Activated naive CD4-positive, alpha-beta T cell treated with Interleukin-2 at 50 U/mL for 16 hours (primary cell): ENCODE results near the gene AP2S1.
"Not testable (repeated sequence)": the region's sequence is repeated elsewhere in the genome, so short reads cannot be mapped to it uniquely, and the experiment has no call there.

Experiments
- DNase-seq: peaks from one replicate; pipeline ENCODE4 v3.0.0-alpha.2; 2020

The AP2S1 gene

DNA sequence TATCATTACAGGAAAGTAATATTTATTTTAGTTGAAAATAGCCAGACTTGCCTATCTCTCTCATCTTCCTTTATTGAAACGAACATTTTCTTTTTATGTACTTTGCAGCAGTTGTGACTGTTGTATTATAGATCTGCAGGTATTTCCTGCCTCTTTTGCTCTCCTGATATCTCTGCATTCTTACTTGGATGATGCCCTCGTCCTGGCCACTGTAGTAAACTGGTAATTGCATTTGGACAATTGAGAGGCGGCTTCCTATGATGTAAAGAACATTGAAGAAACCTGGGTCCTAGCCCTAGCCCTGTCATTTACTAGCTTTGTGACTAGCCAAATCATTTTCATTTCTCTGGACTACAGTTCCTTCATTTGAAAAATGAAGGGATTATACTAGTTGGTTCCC is 16.5 kb upstream of the AP2S1 start:
- no peak for DNase-seq

DNA sequence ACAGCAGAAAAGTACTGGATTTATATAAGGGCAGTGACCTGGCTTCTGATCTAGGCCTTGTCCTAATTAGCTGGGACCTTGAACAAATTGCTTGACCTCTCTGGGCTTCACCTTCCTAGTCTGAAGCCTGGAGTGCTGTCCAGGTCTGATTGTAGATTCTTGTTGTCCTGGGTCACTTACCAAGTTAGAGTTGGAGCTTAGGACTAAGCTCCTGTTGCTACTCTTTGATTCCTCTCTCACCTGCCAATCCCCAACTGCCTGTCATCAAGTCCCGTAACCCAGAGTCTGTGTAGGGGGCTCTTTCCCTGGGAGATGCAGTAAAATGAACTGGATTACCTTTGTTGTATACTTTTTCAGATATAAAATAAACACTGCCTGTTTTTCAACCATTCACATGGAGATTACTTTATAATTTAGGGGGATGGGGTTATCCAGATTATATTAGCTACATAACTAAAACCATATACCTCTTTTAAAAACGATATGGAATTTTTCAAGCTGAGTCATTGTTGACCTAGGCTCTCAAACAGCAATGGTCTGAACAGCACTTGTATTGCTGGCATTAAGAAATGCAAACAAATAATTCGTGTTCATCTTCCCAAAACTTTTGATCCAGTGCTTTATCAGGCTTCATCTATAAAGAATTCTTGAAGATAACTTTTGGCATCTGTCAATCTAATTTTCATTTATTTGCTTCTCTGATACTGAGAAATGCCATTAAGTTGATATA is 15.9 kb upstream of the AP2S1 start:
- no peak for DNase-seq

DNA sequence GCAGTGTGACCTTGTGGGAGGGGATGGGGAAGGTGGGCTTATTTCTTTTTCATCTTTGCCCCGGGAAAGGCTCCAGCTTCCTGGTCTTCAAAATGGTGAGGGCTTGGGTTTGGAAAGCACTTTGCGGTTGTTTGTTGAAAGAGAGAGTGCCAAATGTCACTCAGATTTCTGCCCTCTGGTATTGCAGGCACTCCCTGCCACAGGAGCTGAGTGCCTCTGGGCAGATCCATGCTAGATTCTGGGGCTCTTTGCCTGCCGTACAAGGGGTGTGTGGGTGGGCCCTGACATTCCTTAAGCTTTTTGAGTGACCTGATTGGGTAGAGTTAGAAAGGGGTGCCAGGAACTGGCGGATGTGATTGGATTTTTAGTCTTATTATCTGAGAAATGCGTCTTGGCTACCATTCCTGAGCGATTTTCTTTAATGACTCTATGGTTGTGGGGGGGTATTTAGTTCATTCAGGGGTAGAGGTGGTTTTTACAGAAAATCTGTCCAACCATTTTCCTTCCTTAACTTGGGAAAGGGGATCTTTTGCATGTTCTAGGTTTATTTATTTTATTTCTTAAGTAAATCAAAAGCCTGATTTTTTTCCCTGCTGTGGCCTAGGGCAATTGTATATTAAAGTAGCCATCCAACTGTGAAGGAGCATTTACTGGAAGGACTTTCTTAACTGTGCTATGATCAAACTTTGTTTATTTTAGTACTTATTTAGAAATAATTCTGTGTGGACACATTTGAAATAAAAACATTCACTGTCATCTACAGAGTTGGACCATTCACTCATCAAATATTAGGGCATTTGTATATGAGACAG is 13.4 kb upstream of the AP2S1 start:
- no peak for DNase-seq

DNA sequence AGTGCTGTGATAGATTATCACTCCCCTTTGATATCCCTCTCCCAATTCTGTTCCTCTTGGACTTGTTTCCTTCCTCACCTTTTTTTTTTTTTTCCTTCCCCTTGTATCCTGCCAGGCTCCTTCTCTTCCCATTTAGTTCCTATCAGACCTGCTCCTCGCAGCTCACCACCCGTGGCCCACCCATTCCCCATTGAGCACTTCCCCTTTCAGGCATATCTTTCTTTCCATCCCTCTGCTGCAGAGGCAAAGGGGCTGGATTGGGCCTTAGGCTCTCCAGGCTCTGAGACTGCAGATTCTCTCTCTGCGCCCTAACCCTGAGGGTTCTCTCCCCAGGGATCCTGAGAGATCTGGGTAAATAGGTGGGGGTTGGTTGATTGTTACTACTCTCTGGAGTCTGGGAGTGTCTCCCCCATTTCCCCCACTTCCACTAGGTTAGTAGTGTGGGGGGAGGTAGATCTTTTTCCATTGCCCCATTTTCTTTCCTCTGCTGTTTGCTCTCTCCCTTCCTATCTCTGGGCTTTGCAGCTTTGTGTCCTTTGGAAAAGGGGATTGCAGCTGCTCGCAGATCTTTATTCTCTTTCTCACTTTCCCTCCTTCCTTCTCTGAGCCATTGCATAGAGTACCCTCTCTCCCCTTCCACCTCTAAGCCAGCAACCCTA is 12.5 kb upstream of the AP2S1 start:
- no peak for DNase-seq

DNA sequence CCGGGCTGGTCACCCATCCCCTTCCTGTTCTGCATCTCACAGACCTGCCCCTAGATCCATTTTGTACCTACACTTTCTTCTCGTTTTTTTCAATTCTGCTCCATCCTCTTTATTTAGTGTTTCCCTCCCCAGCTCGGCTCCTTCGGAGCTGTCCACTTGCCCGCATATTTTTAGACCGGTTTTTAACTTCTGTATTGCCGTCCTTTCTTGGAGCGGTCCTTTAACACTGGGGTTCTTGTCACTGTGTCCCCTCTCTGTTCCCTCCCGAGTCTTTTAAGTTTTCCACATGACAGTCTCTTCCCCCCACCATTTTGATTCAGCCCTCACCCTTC is 11.8 kb upstream of the AP2S1 start:
- no peak for DNase-seq

DNA sequence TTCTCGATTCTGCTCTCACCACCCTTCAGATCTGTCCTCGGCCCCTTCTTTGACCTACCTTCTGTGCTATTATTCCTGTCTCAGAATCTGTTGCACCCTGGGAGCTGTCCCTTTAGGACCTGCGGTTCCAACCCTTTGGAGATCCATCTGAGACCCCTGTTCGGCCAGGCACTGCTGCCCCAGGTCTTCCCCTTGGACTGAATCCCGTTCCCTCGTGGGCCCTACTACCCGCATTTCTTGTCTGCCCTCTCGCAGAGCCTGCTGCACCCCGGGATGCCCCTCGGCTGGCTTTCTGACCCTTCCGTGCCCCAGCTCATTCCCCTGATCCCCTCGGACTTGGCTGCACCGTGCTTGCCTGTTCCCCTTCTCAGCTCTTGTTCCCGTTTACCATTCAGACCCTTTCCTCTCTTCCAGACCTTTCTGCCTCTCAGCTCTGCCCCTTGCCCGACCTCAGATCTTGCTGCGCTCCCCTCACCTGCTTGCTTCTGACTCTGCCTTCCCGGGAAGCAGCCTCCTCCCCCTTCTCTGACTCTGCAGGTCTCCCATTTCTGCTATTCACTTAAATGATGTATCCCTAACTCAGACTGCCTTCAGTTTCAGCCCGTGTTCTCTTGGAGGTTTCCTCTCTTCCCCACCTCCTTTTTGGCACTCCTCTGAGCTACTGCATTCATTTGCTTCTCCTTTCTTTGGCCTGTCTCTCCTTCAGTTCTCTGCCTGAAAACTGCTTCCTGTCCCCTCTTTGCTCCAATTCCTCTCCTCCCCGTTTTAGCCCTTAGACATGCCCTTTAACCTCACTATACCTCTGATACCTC is 11.3 kb upstream of the AP2S1 start:
- peak; percentile 14 for DNase-seq

DNA sequence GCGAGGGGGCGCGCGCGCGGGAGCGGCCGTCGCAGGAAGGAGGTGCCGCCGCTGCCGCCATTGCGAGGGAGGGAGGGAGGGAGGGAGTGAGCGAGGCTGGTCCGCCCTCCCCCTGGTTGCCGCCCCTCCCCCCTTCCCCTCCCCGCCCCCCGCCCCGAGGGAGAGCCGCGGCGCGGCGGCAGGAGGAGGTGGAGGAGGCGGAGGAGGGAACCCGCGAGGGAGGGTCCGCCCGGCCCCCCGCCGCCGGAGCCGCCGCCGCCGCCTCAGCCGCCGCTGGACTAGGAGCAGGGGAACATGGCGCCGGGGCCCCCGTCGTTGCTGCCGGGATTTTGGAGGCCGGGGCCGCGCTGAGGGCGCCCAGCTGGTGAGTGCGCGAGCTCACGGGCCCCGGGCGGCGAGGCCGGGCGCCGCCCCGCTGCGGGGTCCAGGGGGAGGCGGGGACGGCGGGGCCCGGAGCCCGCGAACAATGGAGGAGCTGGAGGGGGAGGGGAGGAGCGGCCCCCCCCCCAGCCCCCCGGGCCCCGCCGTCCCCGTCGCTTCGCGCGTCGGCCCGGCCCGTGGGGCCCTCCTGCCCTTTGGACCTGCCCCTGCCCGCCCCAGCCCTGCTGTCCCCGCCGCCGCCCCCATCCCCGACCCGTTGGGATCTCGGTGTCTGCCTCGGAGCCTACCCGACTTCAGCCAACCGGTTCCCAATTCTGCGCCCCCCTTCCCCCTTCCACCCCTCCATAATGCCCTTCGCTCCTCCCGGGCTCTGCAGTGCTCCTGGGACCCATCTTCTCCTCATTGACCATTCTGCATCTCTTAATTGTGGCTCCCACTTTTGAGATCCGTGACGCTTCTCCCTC is 10.4 kb upstream of the AP2S1 start, which contains the start of gene ARHGAP35:
Gene ARHGAP35 (plus strand): TSS at position 152 of the 845 bp plus-strand sequence. CDS start 57,679 bp downstream, outside the sequence.
- peak; percentile 13 for DNase-seq

DNA sequence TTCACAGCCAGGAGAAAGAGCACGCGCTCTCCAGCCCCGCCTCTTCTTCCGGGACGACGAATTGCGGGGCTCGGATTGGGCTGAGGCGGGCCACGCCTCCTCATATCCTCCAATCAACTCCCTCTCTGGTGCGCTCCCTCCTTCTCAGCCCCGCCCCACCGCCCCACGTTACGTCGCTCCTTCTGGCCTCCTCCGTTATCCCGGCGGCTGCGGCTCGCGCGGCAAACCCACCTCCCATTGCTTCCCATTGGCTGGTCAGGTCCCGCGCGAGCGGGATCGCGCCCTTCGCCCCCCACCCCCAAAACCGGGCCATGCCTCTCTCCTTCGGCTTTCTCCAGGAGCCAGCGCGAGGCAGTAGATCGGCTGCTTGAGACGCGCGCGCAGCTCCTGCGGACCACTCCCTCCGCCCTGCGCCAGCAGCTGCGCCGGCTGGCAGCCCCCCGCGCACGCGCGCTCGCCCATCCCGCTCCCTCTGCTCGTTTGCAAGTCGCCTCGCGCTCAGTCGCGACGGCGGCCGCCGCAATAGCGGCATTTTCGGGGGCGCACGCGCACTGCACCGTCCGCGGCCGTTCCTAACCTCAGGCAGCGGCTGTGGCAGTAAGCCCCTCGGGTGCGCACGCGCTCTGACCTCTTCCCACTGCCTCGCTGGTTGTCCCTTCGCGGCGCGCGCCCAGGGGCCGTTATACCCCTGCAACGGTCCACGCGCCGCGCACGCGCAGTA is 9.6 kb upstream of the AP2S1 start:
- DNase-seq, result peak; percentile 95

DNA sequence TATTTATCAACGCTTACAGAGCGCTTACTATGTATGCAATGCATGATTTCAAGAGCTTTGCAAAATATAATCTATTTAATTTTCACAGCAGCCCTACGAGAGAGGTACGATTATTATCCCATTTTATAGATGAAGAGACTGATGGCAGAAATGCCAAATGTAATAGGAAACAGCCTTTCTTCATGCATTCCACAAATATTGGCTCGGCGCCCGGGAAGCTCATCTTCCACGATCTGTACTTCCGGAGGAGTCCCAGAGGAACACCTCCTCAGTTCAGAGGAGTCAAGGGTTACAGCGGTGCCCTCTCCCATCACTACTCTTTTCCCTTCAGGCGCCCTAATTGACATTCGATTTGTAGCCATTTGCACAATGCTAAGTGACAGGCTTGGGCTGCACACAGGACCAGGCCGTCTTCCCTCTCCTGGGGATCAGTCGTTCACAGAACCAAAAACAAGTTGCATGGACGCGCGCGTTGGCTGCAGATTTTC is 9.0 kb upstream of the AP2S1 start:
- no peak for DNase-seq

DNA sequence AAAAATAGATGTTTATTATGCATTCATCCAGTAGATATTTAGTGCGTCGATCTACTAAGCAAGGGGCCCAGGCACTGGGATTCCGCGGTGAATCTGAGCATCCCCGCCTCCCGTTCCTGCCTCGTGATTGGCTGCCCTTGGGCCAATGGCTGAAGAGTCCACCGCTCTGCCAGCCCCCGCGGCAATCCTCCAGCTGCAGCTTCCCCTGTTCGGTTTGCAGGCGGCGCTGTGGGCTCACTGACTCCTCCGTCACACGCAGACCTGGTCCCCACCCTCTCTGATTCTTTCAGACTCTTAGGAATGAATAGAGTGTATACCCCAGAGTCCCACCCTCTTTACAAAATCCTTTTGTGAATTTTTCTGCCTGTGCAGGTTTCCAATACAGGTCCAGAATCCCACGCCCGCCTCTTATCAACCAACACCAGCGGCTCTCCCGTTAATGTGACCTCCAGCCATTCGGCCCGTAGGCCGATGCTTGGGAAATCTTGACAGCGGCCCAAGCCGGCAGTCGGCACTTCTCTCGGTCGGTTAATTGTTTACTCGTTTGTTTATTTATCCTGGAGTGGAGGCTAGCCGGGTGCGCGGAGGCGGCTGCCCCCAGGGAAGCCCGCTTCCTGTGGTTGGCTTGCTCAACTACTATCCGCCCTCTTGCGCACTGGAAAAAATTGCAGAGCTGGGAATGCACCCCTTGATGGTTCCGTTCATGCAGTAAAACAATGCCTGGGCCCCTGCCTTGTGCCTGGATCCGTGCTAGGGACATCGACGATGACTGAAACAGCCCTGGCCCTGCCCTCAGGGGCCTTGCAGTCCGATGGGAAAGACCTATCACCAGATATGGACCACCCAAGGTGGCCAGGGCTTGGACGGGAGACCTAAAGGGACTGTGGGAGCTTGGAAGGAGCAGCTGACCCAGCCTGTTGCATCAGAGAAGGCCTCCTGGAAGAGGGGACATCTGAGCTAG is 5.7 kb upstream of the AP2S1 start:
- peak; percentile 93 for DNase-seq

DNA sequence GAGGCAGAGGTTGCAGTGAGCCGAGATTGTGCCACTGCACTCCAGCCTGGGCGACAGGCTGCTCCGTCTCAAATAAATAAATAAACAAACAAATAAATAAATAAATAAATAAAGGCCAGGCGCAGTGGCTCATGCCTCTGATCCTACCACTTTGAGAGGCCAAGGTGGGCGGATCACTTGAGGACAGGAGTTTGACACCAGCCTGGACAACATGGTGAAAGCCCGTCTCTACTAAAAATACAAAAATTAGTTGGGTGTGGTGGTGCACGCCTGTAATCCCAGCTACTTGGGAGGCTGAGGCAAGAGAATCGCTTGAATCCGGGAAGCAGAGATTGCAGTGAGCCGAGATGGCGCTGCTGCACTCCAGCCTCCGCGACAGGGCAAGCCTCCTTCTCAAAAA is 4.1 kb upstream of the AP2S1 start:
- not testable (repeated sequence) for DNase-seq

DNA sequence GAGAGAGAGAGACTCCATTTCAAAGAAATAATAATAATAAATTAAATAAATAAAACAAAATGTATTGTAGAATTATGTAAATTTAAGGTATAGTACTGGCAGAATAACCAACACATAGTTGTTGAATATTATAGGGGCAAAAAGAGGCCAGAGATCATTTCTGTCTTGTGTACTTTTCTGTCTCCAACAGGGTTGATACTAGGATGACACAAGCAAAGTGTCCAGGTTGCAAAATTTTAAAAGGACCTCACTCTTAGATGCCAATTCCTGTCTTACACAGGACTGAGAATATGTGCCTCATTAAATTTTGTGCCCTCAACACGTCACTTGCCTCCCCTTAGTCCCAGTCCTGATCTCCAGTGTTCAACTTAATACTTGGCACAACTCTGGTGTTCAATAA is 2.2 kb upstream of the AP2S1 start:
- DNase-seq, result no peak

DNA sequence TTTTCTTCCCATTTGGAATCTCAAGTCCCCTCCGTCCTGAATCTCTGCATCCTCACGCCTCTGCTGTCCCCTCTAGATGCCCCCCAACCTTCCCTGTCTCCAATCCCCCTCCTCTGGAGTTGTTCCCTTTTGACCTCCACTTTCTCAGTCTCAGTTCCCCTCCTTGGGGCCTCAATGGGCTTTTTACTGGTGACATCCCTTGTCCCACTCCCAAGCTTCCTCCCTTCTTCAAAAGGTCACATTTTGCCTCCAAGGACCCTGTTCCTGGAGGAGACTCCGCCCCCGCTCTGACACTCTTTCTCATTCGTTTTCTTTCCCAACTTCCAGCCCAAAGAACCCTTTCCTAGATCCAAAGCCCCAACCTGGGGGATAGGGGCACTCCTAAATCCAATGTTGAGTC is 1.0 kb downstream of the AP2S1 start:
- DNase-seq, result no peak

DNA sequence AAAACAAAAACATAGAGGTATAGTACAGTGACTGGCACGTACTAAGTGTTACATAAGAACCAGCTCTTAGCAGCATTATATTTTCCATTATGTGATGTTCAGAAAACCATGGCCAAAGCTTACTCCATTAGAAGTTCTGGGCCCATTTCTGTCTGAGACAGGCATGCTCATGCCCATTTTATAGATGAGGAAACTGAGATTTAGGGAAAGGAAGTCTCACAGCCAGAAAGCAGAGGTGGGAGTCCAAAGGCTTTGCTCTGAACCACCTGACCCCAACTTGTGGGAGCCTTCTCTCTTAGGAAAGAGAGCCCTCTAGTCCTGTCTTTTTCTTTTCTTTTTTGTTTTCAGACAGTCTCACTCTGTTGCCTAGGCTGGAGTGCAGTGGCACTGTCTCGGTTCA is 2.3 kb downstream of the AP2S1 start:
- DNase-seq, result no peak

DNA sequence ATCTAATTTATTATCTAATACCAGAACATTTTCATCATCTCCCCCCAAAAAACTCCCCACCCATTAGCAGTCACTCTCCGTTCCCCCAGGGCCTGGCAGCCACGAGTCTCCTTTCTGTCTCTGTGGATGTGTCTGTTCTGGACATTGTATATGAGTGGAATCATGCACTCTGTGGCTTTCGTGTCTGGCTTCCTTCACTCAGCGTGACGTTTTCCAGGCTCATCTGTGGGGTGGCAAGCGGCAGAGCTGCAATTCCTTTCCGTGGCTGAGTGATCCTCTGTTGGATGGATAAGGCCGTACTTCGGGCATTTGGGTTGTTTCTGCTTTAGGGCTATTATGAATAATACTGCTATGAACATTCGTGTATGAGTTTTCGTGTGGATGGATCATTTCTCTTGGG is 3.1 kb downstream of the AP2S1 start:
- no peak for DNase-seq

DNA sequence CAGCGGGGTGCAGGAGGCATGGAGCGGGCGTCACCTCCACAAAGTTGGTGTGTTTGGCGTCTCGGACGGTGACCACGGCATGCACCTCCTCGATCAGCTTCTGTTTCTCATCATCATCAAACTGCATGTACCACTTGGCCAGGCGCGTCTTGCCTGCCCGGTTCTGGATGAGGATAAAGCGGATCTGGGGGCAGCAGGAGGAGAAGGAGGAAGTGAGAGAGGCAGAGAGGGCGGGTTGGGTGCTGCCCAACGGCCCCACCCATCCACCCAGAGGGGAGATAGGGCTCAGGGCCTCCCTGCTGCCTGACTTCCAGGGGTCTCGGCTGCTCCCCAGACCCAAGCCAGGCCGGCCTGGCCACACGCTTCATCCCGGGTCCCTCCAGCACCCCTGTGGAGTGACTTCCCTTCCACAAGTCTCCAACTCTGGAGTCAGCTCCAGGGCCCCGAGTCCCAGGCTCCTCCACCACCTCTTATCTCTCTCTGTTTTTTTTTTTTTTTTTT is 4.6 kb downstream of the AP2S1 start:
- DNase-seq, result no peak

DNA sequence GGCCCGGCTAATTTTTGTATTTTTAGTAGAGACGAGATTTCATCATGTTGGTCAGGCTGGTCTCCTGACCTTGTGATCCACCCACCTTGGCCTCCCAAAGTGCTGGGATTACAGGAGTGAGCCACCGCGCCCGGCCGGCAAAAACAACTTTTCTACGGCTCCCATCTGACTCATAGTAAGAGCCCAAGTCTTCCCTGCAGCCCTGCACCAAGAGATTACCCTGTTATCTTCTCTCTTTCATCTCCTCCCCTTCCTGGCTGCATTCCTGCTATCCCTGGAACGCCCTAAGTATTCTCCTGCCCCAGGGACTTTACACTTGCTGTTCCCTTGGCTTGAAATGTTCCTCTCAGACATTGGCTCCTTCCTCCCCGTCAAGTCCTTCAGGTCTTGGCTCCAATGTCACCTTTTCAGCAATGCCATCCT is 6.6 kb downstream of the AP2S1 start:
- no peak for DNase-seq

DNA sequence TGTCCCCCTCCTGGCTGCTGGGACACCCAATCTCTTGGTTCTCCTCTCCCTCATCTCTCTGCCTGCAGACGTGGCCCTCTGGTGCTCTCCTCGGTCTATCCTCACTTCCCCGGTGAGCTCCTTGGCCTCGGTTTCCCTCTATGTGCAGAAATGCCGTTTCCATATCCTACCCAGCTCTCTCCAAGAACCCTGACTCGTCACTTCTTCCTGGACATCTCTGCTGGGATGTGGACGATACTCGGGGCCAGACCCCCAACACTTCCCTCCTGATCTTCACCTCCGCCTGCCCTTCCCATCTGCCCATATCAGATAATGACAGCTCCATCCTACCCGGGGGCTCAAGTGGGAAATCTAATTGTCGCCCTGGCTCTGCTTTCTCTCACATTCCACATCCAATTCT is 7.9 kb downstream of the AP2S1 start:
- DNase-seq, result no peak

DNA sequence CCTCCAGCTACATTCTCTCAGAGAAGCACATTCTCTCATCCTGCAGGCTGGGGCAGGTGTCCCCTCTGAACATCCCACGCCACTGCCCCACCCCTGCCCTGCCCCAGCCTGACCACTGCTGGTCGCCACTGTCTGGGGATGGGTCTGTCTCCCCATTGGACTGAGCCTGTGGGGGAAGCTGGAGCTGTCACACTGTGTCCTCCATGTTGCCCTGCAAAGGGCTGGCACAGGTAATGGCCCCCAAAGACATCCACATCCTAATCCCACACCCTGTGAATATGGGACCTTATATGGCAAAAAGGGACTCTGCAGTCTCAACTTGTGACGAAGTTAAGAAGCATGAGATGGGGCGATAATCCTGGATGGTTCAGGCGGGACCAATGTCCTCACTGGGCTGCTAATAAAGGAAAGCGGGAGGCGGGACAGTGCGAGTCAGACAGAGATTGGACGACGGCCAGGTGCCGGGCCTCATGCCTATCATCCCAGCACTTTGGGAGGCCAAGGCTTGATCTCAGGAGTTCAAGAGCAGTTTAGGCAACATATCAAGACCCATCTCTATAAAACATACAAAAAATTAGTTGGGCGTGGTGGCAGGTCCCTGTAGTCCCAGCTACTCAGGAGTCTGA is 9.1 kb downstream of the AP2S1 start:
- no peak for DNase-seq
